ENCODE results near the gene SLC18B1.

DNA sequence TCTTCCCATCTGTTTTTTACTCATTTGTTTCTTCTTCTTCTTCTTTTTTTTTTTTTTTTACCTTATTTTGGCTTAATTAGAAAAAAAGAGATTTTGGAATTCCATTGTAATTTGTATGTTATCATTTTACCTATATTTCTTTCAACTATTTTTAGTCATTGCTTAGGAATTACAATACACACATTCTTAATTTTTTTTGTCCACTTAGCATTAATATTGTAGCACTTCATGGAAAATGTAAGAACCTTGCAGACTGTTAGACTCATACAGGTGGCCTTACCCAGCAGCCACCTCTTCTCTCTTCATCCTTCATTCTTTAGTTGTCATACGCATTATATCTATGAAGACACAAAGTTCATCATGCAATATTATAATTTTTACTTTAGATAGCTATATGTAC lies 5.8 kb upstream of the SLC18B1 start:
- TF ChIP-seq EP300 (IDR thresholded peaks at IDR 0.05): no peak
- no peak for TF ChIP-seq POLR2A (IDR thresholded peaks at IDR 0.05)
- no peak for TF ChIP-seq CTCF (IDR thresholded peaks at IDR 0.05)
- no peak for TF ChIP-seq POLR2AphosphoS5 (IDR thresholded peaks at IDR 0.05)
